Fibroblast of lung (primary cell): ENCODE results near the gene UCN3. TPM values are rescaled to one million over a fixed set of nuclear protein-coding genes. Genes with fewer than 3 reads are reported as not detected.
"Not testable (repeated sequence)": the region's sequence is repeated elsewhere in the genome, so short reads cannot be mapped to it uniquely, and the experiment has no call there.

ENCODE experiments used
- DNase-seq, 2 donors: peaks; one replicate each; pipeline versions ENCODE4 v3.0.0 to v3.0.0-alpha.2; 2010; ENCODE audit warnings: low read depth in 2 of 2
- H2AFZ ChIP-seq: 2 replicates; pipeline ENCODE4 v1.5.1; 2012; ENCODE audit warnings: low read length, control low read depth, inconsistent platforms
- H3K27ac ChIP-seq: 2 replicates; pipeline ENCODE4 v1.5.1; 2011; ENCODE audit warnings: low read length, control low read depth; ENCODE audit not compliant: insufficient read depth
- H3K27me3 ChIP-seq: 2 replicates; pipeline ENCODE4 v1.5.1; 2011; ENCODE audit warnings: mild to moderate bottlenecking, low read length; ENCODE audit not compliant: control insufficient read depth, insufficient read depth
- H3K36me3 ChIP-seq: 2 replicates; pipeline ENCODE4 v1.5.1; 2011; ENCODE audit warnings: low read length; ENCODE audit not compliant: control insufficient read depth, insufficient read depth
- H3K4me1 ChIP-seq: 2 replicates; pipeline ENCODE4 v1.5.1; 2011; ENCODE audit warnings: low read length; ENCODE audit not compliant: control insufficient read depth, insufficient read depth; ENCODE audit errors: extremely low read depth
- H3K4me2 ChIP-seq: 2 replicates; pipeline ENCODE4 v1.5.1; 2011; ENCODE audit warnings: low read length, control low read depth; ENCODE audit not compliant: insufficient read depth; ENCODE audit errors: extremely low read depth
- H3K4me3 ChIP-seq, 4 experiments: fragments of 200-600 bp in 1 of 4; sonication (generic) in 1 of 4; replicated peaks in 1 of 4; 2 replicates each; pipeline ENCODE4 v1.5.1; 2011 to 2016; ENCODE audit warnings: low read length in 4 of 4, low read depth in 3 of 4, mild to moderate bottlenecking in 3 of 4, control low read depth in 2 of 4, inconsistent platforms in 1 of 4, mixed read lengths in 1 of 4; ENCODE audit not compliant: insufficient read depth in 1 of 4; ENCODE audit errors: control extremely low read depth in 1 of 4
- H3K79me2 ChIP-seq: 2 replicates; pipeline ENCODE4 v1.5.1; 2012; ENCODE audit warnings: mild to moderate bottlenecking, low read length, inconsistent platforms; ENCODE audit not compliant: control insufficient read depth, insufficient read depth
- H3K9ac ChIP-seq: 2 replicates; pipeline ENCODE4 v1.5.1; 2011; ENCODE audit warnings: mild to moderate bottlenecking, low read length, control low read depth; ENCODE audit not compliant: insufficient read depth
- H3K9me3 ChIP-seq: 2 replicates; pipeline ENCODE4 v1.5.1; 2012; ENCODE audit warnings: low read depth, low read length; ENCODE audit not compliant: control insufficient read depth, insufficient read depth
- H4K20me1 ChIP-seq: 2 replicates; pipeline ENCODE4 v1.5.1; 2011; ENCODE audit warnings: low read length; ENCODE audit not compliant: control insufficient read depth, insufficient read depth; ENCODE audit errors: extremely low read depth
- CTCF ChIP-seq, 2 donors: IDR thresholded peaks in 1 of 2; conservative IDR thresholded peaks in 1 of 2; 1 replicate in 1 of 2; 2 replicates in 1 of 2; pipeline ENCODE4 v1.5.1; 2011 to 2012; ENCODE audit warnings: low read length in 2 of 2, control low read depth in 1 of 2, inconsistent platforms in 1 of 2, low read depth in 1 of 2, mild to moderate bottlenecking in 1 of 2
- EZH2 ChIP-seq: IDR thresholded peaks from 2 replicates; pipeline ENCODE4 v1.5.1; 2012; ENCODE audit warnings: low read length, control low read depth, mild to moderate bottlenecking; ENCODE audit errors: missing control alignments
- polyA plus RNA-seq, 2 donors: library from polyadenylated mRNA; depleted of rRNA in 1 of 2; stranded (reverse) in 1 of 2; unstranded in 1 of 2; fragments of >200 nt; gene quantifications; 2 replicates each; pipeline ENCODE4 v1.2.1, GENCODE V29; 2011 to 2012; ENCODE audit warnings: missing spikeins in 1 of 2
- total RNA-seq: library from RNA; depleted of rRNA; stranded (reverse); fragments of >200 nt; gene quantifications from 2 replicates; pipeline ENCODE4 v1.2.1, GENCODE V29; 2014

UCN3 gene
- total and polyA plus RNA-seq, 2 donors (not counting 1 experiment from before 2014, with no cell fraction given), result not detected

GRCh38 chr10:5402798-5403197 is 38.0 kb downstream of the UCN3 start:
- no peak overlapping the region for H3K4me3 ChIP-seq
- DNase-seq, result no peak
- no peak overlapping the region for H3K27ac ChIP-seq
- TF ChIP-seq CTCF (conservative IDR thresholded peaks at IDR 0.05 in 1 of 2, IDR thresholded peaks at IDR 0.05 in 1 of 2; ENCODE audit: low read depth in 1 of 2, low read length in 2 of 2), result no peak
- no peak for TF ChIP-seq EZH2
- H4K20me1 ChIP-seq, result no peaks in the 10 kb centered on the region
- no peaks in the 10 kb centered on the region for H3K36me3 ChIP-seq
- H2AFZ ChIP-seq, result no peak overlapping the region
- H3K4me2 ChIP-seq, result no peak overlapping the region
- no peaks in the 10 kb centered on the region for H3K4me1 ChIP-seq
- no peaks in the 10 kb centered on the region for H3K79me2 ChIP-seq
- H3K27me3 ChIP-seq, result no peaks in the 10 kb centered on the region
- no peak overlapping the region for H3K9ac ChIP-seq
- no peaks in the 10 kb centered on the region for H3K9me3 ChIP-seq

GRCh38 chr10:5404208-5405041 is 39.7 kb downstream of the UCN3 start, which contains the start of gene TUBAL3:
TUBAL3 (minus strand) TSS chr10:5404828; CDS start chr10:5404792, 36 bp downstream.
- Histone ChIP-seq H3K4me2 (no peak within 1 kb of the TSS), H3K27me3 (no peaks in the 10 kb centered on the region), H3K9me3 (no peaks in the 10 kb centered on the region), H3K9ac (no peak within 1 kb of the TSS), H3K79me2 (no peaks in the 10 kb centered on the region), H4K20me1 (no peaks in the 10 kb centered on the region), H3K36me3 (no peaks in the 10 kb centered on the region), H2AFZ (no peak within 1 kb of the TSS), H3K27ac (no peak within 1 kb of the TSS), H3K4me3 (no peak within 1 kb of the TSS), H3K4me1 (no peaks in the 10 kb centered on the region)
- no peak for TF ChIP-seq EZH2
- TF ChIP-seq CTCF (conservative IDR thresholded peaks at IDR 0.05 in 1 of 2, IDR thresholded peaks at IDR 0.05 in 1 of 2; ENCODE audit: low read depth in 1 of 2, low read length in 2 of 2), result no peak
- DNase-seq, result no peak

- H3K79me2 ChIP-seq, result no peaks in the 10 kb centered on the region
- H3K4me1 ChIP-seq, result no peaks in the 10 kb centered on the region
- H4K20me1 ChIP-seq, result no peaks in the 10 kb centered on the region
- no peak for TF ChIP-seq EZH2
- no peak for TF ChIP-seq CTCF (conservative IDR thresholded peaks at IDR 0.05 in 1 of 2, IDR thresholded peaks at IDR 0.05 in 1 of 2; ENCODE audit: low read depth in 1 of 2, low read length in 2 of 2)
- no peak overlapping the region for H3K4me3 ChIP-seq
- H3K27me3 ChIP-seq, result peaks cover 8% of the 10 kb centered on the region
- no peak for DNase-seq
- H2AFZ ChIP-seq, result no peak overlapping the region
- no peaks in the 10 kb centered on the region for H3K9me3 ChIP-seq
- H3K4me2 ChIP-seq, result no peak overlapping the region
- no peak overlapping the region for H3K27ac ChIP-seq
- H3K36me3 ChIP-seq, result no peaks in the 10 kb centered on the region
- no peak overlapping the region for H3K9ac ChIP-seq
These were observed 42.2 kb downstream of the UCN3 start for GRCh38 chr10:5406918-5407317.

- H4K20me1 ChIP-seq, H3K4me3 ChIP-seq, H3K4me1 ChIP-seq, H3K9me3 ChIP-seq, H3K27me3 ChIP-seq, H3K36me3 ChIP-seq, H3K27ac ChIP-seq, H3K9ac ChIP-seq, H2AFZ ChIP-seq, H3K4me2 ChIP-seq, DNase-seq: not testable (repeated sequence)
- peaks cover 29% of the 10 kb centered on the region for H3K79me2 ChIP-seq
These were observed 46.0 kb downstream of the UCN3 start for GRCh38 chr10:5410787-5411186.
